ENCODE data around the gene CERT1.

DNA sequence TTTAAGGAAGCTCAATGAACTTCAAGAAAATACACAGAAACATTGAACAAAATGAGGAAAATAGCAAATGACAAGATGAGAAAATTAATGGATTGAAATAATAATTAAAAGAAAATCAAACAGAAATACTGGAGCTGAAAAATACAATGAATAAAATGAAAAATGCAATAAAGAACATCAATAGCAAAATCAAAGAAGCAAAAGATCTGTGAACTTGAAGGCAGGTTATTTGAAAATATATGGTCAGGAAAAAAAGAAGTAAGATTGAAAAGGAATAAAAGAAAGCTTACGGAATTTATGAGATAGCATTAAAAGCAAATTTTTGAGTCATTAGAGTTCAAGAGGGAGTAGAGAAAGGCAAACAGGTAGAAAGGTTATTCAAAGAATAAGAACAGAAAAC is 42.4 kb downstream of the CERT1 start:
- TF ChIP-seq POLR2AphosphoS5 (IDR thresholded peaks at IDR 0.05; ENCODE audit: borderline replicate concordance, low read depth, low read length), result no peak
- TF ChIP-seq EZH2 (IDR thresholded peaks at IDR 0.05), result no peak
